Effector CD4-positive, alpha-beta T cell (primary cell): ENCODE measurements around the gene C8G.
A peak's percentile ranks its signal among the peaks of the same experiment; 100 is the strongest.

Experiments used
- DNase-seq: peaks from one replicate; pipeline ENCODE4 v3.0.0-alpha.2; 2020

C8G gene

DNA sequence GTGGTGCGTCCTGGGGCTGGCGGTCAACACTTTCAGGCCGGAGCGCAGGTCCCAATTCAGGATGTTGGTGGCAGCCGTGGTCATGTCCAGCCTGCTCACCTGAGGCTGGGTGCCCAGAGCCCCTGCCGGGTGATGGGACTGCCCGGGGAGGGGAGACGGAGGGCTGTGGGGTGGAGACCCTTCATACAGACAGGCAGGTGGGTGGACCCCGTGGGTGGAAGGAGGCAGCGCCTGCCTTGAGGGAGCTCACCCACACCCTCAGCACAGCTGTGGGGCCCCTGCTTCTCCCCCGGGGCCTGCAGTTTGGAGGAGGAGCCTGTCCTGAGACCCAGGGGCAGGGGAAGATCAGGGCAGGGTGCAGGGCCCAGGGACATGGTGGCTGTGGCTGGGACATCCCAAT, 25.3 kb downstream of the C8G start:
- DNase-seq = no peak

GRCh38 chr9:136971746-136972145, 26.7 kb downstream of the C8G start:
- DNase-seq = no peak

GRCh38 chr9:136972335-136972734, 27.3 kb downstream of the C8G start:
- no peak for DNase-seq

DNA sequence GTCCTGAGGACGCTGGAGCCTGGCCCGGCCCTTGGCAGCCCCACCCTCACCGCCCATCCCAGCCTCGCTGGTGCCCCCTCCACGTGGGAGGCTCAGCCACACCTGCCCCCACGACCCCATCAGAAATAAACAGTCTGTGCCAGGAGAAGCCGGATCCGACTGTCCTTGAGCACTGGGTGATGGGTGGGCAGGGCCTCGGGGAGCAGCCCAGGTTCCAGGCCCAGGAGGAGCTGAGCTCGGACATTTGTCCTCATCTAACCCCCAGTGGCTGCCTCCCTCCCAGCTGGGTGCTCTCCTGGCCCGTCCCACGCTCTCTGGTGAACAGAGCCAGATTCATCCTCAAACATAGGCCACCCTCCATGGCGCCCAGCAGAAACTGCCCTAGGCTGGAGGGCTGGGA, 27.7 kb downstream of the C8G start:
- no peak for DNase-seq

DNA sequence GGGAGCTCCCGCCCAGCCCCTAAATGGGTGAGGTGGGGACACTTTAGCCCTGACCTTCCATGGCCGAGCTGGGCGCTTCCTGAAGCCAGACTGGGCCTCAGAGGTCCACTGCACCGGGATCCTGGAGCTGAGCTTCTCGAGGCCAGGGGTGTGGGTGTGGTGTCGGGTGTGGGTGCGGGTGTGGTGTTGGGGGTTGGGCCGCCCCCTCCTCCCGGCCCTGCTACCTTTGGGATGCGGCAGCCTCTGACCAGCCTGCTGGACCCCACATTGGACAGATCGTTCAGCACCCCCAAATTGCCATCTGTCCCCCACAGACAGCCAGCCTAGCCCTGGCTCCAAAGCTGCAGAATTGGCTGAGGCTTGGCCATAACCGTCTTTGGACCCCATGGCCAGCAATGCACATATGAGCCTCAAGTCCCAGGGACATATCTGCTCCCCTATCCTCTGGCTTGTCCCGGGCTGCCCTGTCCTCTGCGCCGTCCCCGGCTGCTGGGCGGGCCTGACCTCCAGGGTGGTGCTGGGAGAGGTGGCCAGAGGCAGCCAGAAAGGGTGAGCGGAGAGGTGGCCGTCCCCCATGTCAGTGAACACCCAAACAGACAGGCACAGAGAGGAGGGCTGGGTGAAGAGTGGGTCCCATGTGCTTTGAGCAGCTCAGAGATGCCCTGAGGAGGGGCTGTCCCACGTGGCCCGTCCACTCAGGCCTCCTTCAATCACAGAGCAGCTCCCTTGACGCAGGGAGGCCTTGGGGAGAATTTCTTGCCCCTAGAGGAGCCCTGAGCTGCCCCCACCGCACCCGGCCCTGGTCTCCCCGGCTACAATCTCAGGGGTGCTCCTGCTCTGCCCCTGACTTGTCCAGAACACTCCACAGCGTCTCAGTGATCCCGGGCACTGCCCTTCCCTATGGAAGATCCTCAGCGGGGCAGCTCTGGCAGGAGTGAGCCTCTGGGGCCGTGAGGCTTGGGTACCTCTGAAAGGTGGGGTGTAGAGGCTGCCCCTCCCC, 28.9 kb downstream of the C8G start:
- DNase-seq = no peak

DNA sequence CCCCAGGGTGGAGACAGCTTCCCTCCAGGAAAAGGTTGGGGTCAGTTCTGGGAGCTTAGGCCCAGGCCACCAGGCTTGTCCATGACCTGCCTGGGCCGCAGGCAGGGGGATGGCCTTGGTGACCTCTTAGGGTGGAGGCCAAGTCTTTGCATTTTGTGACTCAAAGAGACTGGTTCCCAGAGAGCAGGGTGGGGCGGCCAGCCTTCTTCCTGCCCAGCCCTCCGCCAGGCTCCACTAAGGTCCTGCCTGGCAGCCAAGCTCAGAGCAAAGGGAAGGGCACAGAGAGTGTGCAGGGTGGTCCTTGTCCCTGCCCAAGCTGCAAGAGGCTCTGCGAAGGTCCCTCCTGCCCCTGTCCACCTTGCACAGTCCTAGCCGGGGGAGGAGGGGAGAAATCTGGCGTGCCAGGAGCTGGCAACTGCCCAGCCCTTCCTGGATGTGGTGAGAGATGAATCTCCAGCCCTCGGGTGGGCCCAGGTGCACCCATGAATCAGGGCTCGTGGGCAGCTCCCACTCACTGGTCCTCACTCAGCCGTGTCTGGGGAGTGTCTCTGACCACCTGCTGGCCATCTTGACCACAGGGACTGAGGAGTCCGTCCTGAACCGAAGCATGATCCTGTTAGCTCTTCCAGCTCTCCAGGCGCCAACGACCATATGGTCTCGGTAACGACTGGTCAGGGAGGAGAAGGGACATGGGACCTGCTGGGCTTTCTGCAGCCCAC, 29.9 kb downstream of the C8G start:
- no peak for DNase-seq

DNA sequence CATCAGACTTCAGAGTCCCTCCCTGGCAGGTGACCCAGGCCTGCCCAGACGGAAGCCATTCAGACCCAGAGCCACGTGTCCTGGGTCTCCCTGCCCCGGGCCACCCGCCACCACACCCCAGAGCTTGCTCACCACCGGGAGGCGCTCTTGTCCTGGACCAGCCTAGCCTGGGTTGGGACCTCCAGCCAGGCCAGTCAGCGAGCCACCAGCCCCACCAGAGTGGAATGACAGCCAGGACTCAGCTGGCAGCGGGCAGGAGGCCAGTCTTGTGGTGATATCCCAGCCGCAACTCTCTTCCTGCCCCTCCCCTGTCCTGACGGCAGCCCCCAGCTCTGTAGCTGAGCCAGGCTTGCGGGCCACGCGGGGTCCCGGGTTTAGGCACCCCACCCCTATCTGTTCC, 30.6 kb downstream of the C8G start:
- DNase-seq = no peak

DNA sequence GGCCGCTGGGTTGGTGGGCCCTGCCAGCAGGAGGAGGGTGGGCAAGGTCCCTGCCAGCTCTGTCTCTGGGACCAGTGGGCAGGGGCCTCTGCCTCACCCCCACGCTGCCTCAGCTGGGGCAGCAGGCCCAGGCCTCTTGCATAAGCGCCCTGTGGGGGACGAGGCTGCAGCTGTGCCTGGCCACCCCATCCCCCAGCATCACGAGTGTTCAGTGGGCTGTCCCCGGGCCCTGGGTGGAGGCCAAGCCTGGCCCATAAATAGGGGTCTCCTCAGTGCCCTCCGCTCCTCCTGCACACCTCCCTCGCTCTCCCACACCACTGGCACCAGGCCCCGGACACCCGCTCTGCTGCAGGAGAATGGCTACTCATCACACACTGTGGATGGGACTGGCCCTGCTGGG, 32.2 kb downstream of the C8G start, which contains the start of gene PTGDS:
Gene PTGDS, plus strand, starts transcription at position 282 of the 400 bp plus-strand sequence. Its CDS starts 75 bp downstream, at position 357.
- DNase-seq = no peak

DNA sequence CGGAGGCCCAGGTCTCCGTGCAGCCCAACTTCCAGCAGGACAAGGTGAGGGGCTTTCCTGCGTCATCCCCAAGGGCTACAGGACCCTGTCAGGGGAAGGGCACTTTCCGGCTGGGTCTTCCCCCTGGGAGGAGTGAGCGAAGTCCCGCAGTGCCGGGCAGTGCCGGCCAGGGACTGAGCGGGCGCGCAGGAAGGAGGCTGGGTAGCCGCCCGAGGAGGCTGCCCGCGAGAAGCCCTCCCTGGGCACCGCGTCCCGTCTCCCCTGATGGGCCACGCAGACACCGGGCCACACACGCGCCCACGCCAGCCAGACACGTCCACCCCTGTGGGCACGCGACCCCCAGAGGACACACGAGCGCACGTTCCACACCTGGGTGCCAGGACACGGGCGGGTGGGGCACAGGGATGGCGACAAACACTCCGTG, 32.6 kb downstream of the C8G start:
- no peak for DNase-seq

GRCh38 chr9:136978073-136978864, 33.2 kb downstream of the C8G start:
- DNase-seq = peak; percentile 67

DNA sequence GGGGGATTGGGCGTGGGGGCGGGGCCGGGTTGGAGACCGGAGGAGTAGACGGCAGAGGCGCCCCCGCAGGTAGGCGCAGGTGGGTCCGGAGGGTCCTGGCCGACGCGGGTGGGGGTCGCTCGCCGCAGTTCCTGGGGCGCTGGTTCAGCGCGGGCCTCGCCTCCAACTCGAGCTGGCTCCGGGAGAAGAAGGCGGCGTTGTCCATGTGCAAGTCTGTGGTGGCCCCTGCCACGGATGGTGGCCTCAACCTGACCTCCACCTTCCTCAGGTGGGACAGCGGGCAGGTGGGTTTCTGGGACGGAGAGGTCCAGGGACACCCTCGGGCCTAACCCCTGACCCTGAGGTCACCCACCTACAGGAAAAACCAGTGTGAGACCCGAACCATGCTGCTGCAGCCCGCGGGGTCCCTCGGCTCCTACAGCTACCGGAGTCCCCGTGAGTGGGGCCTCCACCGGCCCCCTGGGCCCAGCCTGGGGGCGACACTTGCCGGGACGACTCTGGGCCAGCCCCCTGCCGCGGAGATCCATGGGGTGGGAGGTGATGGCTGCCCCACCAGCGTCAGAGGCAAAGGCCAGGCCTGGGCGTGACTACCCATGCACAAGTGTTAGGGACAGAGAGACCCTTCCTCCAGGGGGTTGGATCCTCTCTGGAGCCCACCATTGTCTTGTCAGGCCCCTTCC, 34.0 kb downstream of the C8G start:
- no peak for DNase-seq

DNA sequence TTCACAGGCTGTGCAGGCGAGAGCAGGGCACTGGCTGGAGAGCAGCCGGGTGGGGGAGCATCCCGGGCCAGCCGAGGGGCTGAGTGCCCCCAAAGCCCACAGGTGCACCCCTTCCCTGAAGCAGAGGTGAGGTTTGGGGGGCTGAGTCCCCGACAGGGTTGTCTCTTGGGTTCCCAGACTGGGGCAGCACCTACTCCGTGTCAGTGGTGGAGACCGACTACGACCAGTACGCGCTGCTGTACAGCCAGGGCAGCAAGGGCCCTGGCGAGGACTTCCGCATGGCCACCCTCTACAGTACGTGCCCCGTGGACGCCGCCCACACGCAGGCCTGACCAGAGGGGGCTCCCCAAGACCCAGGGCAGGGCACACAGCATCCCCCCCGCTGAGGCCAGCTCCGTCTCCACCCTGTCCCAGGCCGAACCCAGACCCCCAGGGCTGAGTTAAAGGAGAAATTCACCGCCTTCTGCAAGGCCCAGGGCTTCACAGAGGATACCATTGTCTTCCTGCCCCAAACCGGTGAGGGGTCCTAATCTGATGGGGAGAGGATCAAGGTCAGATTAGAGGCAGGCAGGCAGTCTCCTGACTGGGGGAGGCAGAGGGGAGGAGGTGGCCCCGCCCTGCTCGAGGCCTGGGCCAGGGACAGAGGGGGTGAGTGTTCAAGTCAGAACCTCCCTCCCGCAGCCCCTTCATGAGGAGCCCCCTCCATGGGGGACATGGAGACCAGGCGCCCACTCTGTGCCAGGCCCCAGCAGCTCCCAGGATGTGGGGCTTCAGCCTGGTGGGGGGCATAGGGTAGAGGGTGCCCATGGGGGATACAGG, 34.9 kb downstream of the C8G start:
- DNase-seq = no peak

DNA sequence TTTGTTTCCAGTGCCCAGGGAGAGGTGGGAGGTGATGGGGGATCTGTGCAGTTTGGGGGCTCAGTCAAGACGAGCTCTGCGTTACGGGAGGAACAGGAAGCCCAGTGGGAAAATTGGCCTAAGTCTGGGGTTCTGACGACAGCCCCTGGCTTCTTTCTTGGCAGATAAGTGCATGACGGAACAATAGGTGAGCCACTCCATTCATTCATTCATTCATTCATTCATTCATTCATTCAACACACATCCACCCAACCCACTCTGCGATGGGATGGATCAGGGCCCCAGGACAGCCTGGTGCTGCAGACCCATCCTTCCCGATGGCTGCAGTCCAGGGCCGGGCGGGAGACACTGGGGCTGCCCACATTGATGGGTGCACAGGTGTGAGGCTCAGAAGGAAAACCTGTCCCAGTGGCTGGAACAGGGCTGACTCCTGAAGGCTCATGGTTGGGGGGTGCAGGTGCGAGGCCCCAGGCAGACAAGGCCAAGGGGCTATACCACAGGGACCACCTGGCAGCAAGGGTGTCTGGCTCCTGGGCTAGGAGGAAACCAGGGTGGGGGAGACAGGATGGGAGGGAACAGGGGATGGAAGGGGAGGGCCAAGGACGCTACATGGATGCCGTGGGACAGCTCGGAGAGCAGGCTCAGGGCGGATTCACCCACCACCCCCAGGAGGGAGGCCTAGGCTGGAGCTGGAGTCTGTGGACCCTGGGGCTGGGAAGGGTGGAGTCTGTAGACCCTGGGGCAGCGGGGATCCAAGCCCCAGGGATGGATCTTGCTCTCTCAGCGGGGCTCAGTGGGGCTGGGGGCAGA, 35.8 kb downstream of the C8G start:
- no peak for DNase-seq

DNA sequence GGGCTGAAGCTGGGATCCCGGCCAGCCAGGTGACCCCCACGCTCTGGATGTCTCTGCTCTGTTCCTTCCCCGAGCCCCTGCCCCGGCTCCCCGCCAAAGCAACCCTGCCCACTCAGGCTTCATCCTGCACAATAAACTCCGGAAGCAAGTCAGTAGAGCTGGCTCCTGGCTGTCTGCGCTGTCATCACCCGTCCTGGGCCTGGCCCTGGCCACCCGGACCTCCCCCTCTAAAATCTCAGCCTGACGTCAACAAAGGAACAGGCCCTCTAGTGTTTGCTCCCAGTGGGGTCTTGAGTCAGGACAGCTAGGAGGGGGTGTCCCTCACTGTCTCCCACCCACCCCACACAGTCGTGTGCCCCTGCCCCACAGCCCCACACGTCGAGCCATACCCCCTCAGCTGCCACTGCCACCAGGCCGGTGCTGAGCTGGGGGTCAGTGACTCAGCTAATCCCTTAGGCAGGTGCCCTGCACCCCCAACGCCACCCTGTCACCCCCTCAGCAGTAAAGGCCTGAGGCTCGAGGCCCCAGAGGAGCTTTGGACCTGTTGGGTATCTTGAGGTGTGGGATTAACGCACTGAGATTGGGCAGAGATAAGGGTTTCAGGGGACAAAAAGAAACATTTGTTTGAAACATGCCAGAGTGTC, 36.7 kb downstream of the C8G start:
- DNase-seq = no peak

- DNase-seq = no peak
Measured at GRCh38 chr9:136982232-136983051, 37.4 kb downstream of the C8G start, which contains the start of gene LCNL1. Gene LCNL1, plus strand, starts transcription at chr9:136982993. Its CDS starts 594 bp downstream, at chr9:136983587.

- DNase-seq = no peak
Measured at GRCh38 chr9:136983167-136983566, 38.1 kb downstream of the C8G start.

DNA sequence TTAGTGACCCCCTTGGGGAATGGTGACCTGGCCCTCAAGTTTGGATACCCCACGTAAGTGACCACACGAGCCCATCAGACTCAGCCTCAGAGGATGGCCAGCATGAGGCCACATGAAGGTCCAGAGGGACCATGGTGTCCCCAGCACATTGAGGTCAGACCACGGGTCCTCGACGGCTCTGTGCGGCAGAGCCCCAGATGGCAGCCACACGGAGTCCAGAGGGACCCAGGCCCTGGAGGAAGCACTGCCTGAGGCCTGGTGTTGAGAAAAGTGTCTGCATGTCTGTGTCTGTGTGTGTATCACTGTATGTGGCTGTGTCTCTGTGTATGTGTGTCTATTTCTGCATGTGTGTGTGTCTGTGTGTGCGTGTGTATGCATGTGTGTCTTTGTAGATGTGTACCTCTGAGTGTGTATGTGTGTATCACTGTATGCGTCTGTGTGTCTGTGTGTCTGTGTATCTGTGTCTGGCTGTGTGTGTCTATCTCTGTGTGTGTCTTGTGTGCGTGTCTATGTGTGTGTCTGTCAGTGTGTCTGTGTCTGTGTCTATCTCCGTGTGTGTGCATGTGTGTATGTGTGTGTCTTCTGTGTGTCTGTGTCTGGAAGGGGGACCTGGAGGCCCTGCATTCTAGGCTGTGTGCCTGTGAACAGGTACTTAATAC, 38.7 kb downstream of the C8G start:
- DNase-seq = no peak

DNA sequence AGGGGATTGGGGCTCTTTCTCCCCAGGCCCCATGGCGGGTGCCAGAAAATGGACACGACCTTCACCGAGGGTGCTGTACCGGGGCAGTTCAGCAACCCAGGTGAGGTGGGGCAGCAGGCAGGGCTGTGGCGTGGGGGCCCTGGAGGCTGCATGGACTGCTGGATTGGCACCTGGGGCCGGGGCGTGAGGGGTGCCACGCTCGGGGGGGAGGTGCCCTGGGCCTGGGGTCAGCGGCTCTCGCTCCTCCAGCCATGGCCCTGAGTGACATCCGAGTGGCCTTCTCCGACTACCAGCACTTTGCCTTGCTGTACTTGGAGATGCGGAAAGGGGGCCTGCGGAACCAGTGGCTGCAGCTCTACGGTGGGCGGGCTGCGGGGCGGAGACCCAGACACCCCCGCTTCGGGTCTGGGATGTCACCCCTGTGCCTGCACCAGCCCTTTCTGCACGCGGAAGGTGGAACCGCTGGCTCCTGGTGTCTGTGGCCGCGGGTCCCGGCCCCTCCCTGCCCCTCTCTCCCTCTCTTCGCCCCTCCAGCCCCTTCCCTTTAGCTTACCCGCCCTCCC, 39.5 kb downstream of the C8G start:
- no peak for DNase-seq
